ENCODE measurements around the gene VOPP1.
A peak's percentile ranks its signal among the peaks of the same experiment; 100 is the strongest.

VOPP1 gene

DNA sequence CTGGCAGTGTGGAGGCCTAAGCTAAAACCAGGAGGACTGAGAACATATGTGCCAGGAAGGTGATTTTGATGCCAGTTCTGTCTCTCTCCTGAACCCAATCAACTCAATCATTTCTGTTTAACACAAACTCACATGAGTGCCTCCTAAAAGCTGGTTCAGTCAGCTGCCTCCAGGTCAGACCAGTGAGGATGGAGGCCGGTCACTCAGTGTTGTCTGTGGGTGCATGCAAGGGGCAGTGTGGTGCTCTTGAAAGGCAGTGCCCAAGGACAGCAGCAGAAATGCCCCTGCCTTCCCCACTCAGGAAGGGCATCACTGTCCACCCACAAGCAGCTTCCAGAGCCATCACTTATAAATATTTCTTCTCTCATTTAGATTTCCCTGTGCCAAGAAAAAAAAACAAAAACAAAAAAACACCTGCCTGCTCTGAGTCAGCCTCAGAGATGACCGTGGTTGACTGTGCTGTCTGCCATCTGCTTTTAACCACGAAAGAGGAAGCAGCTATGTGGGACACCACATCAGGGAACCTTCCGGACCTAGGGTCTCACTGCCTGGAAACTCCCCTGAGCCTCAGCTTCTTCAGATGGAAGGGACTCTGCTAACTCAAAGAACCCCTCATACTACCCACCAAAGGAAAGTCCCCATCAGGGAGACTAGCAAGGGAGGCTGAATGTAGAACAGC is 39.1 kb downstream of the VOPP1 start:
- H2AFZ ChIP-seq (ENCODE audit: low read depth, low read length, severe bottlenecking) = no peak overlapping the region
- peak overlapping the region; percentile 35 for H3K4me3 ChIP-seq (ENCODE audit: insufficient read depth, low read length, poor library complexity, severe bottlenecking)
- H3K27ac ChIP-seq (ENCODE audit: low read depth, low read length) = peak overlapping the region; percentile 95
- peaks cover 22% of the 10 kb centered on the region for H4K20me1 ChIP-seq (ENCODE audit: low read depth, low read length)
- H3K9me3 ChIP-seq (ENCODE audit: insufficient read depth, low read length) = no peaks in the 10 kb centered on the region
- no peaks in the 10 kb centered on the region for H3K9me2 ChIP-seq (replicated peaks; ENCODE audit: insufficient read depth, low read length)
- TF ChIP-seq EZH2phosphoT487 (conservative IDR thresholded peaks at IDR 0.05; ENCODE audit: low read length) = no peak
- TF ChIP-seq, protein P1, sequence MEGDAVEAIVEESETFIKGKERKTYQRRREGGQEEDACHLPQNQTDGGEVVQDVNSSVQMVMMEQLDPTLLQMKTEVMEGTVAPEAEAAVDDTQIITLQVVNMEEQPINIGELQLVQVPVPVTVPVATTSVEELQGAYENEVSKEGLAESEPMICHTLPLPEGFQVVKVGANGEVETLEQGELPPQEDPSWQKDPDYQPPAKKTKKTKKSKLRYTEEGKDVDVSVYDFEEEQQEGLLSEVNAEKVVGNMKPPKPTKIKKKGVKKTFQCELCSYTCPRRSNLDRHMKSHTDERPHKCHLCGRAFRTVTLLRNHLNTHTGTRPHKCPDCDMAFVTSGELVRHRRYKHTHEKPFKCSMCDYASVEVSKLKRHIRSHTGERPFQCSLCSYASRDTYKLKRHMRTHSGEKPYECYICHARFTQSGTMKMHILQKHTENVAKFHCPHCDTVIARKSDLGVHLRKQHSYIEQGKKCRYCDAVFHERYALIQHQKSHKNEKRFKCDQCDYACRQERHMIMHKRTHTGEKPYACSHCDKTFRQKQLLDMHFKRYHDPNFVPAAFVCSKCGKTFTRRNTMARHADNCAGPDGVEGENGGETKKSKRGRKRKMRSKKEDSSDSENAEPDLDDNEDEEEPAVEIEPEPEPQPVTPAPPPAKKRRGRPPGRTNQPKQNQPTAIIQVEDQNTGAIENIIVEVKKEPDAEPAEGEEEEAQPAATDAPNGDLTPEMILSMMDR (IDR thresholded peaks at IDR 0.05; ENCODE audit: insufficient read depth, low read length, poor library complexity, severe bottlenecking) = no peak
- H3K4me2 ChIP-seq (ENCODE audit: low read depth, low read length, poor library complexity, severe bottlenecking) = peak overlapping the region; percentile 68
- peaks cover 64% of the 10 kb centered on the region for H3K79me2 ChIP-seq (ENCODE audit: insufficient read depth, low read length)
- peak overlapping the region; percentile 49 for H3K9ac ChIP-seq (ENCODE audit: low read length)
- H3K27me3 ChIP-seq (ENCODE audit: low read length) = no peaks in the 10 kb centered on the region
- no peaks in the 10 kb centered on the region for H3K36me3 ChIP-seq (ENCODE audit: low read length)
- H3F3A ChIP-seq (ENCODE audit: insufficient read depth) = peaks cover 39% of the 10 kb centered on the region

- Histone ChIP-seq H3K27ac (ENCODE audit: low read depth, low read length) (peak overlapping the region; percentile 95), H3K27me3 (ENCODE audit: low read length) (no peaks in the 10 kb centered on the region), H3K4me3 (ENCODE audit: insufficient read depth, low read length, poor library complexity, severe bottlenecking) (peak overlapping the region; percentile 18), H4K20me1 (ENCODE audit: low read depth, low read length) (peaks cover 24% of the 10 kb centered on the region), H3K79me2 (ENCODE audit: insufficient read depth, low read length) (peaks cover 64% of the 10 kb centered on the region), H3K9ac (ENCODE audit: low read length) (peak overlapping the region; percentile 26), H3K9me2 (replicated peaks; ENCODE audit: insufficient read depth, low read length) (no peaks in the 10 kb centered on the region), H3K9me3 (ENCODE audit: insufficient read depth, low read length) (no peaks in the 10 kb centered on the region), H3K4me2 (ENCODE audit: low read depth, low read length, poor library complexity, severe bottlenecking) (peak overlapping the region; percentile 68), H3F3A (ENCODE audit: insufficient read depth) (peaks cover 39% of the 10 kb centered on the region), H3K36me3 (ENCODE audit: low read length) (no peaks in the 10 kb centered on the region), H2AFZ (ENCODE audit: low read depth, low read length, severe bottlenecking) (no peak overlapping the region)
- TF ChIP-seq EZH2phosphoT487 (conservative IDR thresholded peaks at IDR 0.05; ENCODE audit: low read length) = no peak
- TF ChIP-seq, protein P1 (IDR thresholded peaks at IDR 0.05; ENCODE audit: insufficient read depth, low read length, poor library complexity, severe bottlenecking) = no peak
These were observed 40.0 kb downstream of the VOPP1 start for GRCh38 chr7:55532150-55532917.

- no peak overlapping the region for H3K4me3 ChIP-seq (ENCODE audit: insufficient read depth, low read length, poor library complexity, severe bottlenecking)
- no peak overlapping the region for H2AFZ ChIP-seq (ENCODE audit: low read depth, low read length, severe bottlenecking)
- TF ChIP-seq, protein P1 (IDR thresholded peaks at IDR 0.05; ENCODE audit: insufficient read depth, low read length, poor library complexity, severe bottlenecking) = no peak
- TF ChIP-seq EZH2phosphoT487 (conservative IDR thresholded peaks at IDR 0.05; ENCODE audit: low read length) = no peak
- H3K9me2 ChIP-seq (replicated peaks; ENCODE audit: insufficient read depth, low read length) = no peaks in the 10 kb centered on the region
- H3K27me3 ChIP-seq (ENCODE audit: low read length) = no peaks in the 10 kb centered on the region
- H3F3A ChIP-seq (ENCODE audit: insufficient read depth) = peaks cover 39% of the 10 kb centered on the region
- peak overlapping the region; percentile 95 for H3K27ac ChIP-seq (ENCODE audit: low read depth, low read length)
- no peaks in the 10 kb centered on the region for H3K9me3 ChIP-seq (ENCODE audit: insufficient read depth, low read length)
- no peaks in the 10 kb centered on the region for H3K36me3 ChIP-seq (ENCODE audit: low read length)
- H3K79me2 ChIP-seq (ENCODE audit: insufficient read depth, low read length) = peaks cover 64% of the 10 kb centered on the region
- H3K4me2 ChIP-seq (ENCODE audit: low read depth, low read length, poor library complexity, severe bottlenecking) = peak overlapping the region; percentile 68
- peak overlapping the region; percentile 0; the same call in 1 of the 2 replicates for H3K9ac ChIP-seq (ENCODE audit: low read length)
- peaks cover 31% of the 10 kb centered on the region for H4K20me1 ChIP-seq (ENCODE audit: low read depth, low read length)
These were observed 40.8 kb downstream of the VOPP1 start for GRCh38 chr7:55531536-55531935.
